CD4-positive, alpha-beta T cell treated with Interleukin-10 for 1 hour (primary cell): Measurements from ENCODE around the gene RIPOR1.
"Not testable (repeated sequence)": the region's sequence is repeated elsewhere in the genome, so short reads cannot be mapped to it uniquely, and the experiment has no call there.

ENCODE experiments used
- DNase-seq: peaks from one replicate; pipeline ENCODE4 v3.0.0-alpha.2; 2020

RIPOR1 gene

DNA sequence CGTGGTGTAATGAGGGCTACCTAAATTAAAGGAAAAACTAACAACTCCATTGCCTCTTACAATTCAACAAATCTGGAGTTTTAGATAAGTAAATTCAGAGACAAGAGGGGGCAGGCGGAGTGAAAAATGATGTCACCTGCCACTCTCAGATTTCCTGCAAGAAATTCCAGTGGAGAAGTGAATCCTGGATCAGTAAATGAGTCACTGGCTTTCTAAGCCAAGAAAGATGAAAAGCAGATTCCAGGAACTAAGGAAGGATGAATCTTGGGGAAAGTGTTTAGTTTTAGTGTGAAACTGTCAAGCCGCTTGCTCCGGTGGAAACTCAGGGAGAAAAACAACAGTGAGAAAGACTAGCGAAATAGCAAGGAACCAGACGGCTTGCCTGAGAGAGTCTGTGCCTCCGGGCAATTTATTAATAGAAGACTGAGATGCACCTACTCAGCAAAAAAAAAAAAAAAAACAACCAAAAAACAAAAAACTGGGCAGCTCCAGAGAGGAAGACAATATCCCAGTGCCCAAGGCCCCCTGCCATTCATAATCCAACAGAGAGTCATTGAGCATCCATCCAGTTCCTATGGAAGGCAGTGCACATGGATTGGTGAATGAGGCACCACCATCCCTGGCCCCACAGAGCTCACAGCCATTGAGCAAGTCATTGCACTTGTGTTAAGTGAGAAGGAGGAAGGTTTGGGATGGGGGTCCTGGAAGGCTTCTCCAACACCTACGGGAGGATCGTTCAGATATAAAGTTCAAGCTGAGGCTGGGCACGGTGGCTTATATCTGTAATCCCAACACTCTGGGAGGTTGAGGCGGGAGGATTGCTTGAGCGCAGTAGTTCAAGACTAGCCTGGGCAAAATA lies 12.1 kb upstream of the RIPOR1 start:
- DNase-seq = no peak

DNA sequence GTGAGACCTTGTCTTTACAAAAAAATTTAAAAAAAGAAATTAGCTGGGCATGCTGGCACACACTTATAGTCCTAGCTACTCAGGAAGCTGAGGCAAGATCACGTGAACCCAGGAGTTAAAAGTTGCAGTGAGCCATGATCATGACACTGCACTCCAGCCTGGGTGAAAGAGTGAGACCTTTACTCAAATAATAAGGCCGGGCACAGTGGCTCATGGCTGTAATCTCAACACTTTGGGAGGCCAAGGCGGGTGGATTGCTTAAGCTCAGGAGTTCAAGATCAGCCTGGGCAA lies 11.5 kb upstream of the RIPOR1 start:
- no peak for DNase-seq

DNA sequence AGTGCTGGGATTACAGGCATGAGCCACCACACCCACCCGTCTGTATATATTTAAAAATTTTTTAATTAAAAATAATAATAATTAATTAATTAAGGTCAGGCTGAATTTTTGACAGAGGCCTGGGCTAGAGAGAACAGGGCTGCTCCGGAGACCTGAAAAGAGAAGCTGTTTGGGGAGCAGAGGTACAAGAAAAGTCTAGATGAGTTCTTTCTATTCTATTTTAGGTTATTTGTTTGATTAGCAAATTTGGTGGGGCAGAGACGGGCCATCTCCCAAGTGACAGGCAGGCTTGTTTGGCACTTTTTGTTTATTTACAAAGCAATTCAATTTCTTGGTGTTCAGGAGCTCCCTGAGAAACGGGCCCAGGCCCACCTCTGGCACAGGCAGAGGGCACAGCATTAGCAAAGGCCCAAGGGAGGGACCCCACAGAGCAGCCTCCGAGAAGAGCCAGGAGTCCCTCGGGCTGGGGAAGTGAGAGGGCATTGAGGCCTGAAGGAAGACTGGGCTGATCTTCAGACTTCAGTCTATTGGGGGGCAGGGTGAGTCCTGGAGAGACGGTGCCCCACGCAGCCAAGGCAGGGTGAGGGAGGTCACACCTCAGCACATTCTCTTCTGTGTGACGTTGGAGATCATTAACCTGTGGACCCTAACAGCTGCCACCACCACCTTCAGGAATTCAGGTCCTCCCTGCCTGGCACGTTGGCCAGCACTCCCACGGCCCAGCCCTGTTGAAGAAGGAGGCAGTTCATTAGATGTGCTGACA lies 10.8 kb upstream of the RIPOR1 start:
- DNase-seq = no peak

DNA sequence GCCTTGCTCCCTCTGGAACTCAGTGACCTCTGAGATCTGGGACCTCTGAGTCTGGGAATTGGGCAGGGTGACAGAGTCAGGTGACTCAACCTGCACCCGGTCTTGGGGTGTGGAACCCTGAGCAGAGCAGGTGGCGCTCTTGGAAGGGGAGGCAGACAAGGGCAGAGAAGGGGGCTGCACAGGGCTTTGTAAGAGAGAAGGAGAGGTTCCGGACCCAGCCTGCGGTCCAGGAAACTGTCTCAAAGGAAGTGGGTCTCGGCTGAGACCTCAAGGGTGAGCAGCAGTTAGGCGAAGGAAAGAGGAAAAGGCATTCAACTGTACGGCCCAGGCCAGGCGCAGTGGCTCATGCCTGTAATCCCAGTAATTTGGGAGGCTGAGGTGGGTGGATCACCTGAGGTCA lies 10.0 kb upstream of the RIPOR1 start:
- no peak for DNase-seq

DNA sequence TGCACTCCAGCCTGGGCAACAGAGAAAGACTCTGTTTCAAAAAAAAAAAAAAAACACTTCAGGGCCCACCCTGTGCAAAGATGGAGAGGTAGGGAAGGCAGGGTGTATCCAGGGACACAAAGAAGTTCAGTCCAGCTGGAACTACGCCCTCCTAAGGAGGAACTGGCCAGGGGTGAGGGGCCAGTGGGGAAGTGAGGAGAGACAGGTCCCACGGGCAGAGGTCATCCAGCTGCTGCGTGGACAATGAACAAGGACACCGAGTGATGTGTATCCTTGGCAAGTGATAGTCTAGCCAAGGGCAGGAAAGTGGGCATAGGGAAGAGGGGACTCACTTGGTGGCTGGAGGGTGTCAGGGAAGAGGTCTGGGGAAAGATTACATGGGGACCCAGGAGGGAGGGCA lies 9.4 kb upstream of the RIPOR1 start:
- DNase-seq = no peak

DNA sequence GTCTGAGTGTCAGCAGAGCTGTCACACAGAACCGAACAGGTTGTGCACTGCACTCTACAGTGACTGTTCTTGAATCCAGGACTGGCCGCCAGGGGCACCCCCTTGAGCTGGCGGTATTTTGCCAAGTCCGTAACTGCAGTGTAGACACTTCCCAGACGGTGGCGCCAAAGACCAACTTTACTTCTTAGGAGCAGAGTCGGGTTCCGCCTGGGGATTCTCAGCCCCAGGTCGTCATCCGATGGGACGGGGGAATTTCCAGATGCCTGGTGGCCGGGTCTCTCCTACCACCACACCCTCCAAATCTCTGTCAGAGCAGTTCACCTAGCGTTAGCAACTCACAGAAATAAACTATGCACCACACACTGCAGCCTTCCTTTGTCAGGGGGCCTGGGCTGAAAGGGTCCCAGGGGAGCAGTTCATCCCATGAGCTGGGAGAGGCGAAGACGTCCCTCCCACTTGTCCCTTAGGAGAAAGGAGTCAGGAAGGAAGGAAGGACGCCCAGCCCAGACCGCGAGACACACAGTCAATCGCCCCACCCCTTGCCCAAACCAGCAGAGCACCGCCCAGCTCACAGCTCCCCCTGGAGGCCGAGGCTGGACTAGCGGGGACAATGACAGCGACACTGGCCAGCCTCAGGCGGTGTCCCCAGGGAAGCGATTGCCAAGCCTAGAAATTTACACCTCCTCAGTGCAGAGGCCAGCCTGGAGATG lies 7.4 kb upstream of the RIPOR1 start:
- DNase-seq = peak; percentile 98

DNA sequence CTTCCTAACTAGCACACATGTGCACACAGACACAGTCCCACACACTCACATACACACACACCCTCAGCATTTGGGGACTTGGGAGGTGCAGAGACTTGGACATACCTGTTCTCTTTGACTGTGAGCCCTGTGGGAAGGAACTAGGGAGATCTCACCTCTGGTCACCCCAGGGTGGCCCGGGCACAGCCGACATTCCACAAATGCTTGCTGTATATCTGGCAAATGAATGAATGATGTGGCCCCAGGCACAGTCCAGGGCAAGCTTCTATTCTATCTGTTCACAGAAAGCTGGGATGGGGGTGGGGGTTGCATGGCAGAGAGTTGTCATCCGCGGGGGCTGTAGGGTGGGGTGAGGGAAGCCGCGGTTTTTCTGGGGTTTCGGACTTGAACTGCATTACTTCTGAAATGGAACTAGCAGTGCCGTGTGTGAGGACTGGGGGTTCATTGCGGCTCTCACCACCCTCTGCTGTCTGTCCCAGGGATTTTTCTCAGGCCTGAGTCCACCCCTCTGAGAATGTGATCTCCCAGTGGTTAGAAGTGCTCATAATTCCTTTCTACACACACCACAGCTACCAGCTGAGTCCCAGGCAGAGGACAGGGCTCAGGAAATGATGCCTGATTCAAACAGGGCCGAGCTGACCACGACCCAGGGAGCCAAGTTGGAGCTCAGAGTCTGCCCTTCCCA lies 3.3 kb upstream of the RIPOR1 start:
- DNase-seq = no peak

DNA sequence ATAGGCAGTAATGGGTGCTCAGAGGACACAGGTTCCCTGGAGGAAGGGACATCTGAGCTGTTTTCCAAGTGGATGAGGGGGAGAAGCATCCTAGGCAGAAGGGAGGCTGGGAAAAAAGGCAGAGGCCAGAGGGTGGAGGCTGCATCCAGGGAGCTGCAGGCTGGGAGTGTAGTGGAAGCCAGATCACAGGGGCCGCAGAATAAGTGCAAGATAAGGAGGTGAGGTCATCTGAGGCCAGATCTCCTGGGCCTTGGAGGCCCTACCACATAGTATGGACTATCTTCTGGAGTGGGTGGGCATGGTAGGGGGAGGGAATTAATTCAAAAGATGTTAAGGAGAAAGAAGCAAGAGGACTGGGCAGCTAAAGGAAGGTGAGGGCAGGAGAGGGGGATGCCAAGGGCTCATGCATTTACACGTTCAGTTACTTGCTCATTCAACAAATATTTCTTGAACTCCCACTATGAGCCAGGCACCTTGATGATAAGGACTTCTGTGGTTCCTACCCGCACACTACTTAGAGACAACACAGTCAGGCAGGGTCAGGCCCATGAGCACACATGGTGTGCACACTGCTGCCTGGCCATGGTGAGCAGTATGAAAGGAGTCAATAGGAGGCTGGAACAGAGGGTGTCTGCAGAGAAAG lies 2.4 kb upstream of the RIPOR1 start:
- DNase-seq = no peak

DNA sequence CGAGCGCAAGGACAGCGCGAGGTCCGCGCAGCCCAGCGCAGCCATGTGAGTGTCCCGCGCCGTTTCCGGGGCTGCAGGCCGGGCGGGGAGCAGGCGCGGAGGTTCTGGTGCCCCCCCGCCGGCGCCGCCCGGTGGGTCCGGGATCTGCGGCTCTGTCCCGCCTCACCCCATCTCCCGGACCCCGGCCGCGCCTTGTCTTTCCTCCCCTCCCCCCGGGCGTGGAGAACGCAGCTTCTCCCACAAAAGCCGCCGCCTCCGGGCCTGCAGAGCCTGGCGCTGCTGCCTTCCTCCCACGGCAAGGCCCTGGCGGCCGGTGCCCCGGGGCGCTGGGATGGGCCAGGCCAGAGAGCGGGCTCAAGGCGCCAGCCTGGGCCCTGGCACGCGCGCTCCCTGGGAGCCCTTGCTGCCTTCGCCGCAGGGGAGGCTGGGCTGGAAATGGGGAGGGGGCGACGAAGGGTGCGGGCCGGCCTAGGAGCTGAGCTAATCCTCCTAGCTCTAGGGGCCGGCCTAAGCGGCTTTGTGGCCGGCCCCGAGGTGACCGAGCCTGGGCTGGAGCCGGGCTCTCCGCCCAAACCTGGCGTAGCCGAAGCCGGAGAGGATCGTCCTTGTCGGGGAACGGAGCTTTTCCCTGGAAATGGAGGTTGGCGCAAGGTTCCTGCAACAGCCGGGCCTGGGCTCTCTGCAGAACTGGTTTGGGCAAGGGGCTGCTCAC lies 397 bp downstream of the RIPOR1 start:
- DNase-seq = no peak

DNA sequence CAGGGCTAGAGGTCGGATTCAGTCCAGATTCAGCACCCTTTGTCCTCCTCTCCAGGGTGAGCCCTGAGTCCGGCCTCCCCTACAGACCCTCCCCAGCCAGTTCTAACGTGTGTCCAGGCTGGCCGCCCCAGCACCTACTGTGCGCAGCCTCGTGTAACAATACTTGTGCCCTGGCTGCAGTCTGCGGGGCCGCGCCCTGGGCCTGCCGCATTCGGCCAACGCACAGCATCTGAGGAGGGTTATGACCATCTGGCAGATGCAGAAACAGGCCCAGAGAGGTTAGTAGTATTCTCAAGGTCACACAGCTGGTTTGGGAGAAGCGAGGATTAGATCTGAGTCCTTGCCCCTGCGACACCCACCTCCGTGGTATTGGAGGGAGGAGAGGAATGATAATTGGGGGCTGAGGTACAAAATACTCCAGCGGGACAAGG lies 968 bp downstream of the RIPOR1 start:
- DNase-seq = no peak

DNA sequence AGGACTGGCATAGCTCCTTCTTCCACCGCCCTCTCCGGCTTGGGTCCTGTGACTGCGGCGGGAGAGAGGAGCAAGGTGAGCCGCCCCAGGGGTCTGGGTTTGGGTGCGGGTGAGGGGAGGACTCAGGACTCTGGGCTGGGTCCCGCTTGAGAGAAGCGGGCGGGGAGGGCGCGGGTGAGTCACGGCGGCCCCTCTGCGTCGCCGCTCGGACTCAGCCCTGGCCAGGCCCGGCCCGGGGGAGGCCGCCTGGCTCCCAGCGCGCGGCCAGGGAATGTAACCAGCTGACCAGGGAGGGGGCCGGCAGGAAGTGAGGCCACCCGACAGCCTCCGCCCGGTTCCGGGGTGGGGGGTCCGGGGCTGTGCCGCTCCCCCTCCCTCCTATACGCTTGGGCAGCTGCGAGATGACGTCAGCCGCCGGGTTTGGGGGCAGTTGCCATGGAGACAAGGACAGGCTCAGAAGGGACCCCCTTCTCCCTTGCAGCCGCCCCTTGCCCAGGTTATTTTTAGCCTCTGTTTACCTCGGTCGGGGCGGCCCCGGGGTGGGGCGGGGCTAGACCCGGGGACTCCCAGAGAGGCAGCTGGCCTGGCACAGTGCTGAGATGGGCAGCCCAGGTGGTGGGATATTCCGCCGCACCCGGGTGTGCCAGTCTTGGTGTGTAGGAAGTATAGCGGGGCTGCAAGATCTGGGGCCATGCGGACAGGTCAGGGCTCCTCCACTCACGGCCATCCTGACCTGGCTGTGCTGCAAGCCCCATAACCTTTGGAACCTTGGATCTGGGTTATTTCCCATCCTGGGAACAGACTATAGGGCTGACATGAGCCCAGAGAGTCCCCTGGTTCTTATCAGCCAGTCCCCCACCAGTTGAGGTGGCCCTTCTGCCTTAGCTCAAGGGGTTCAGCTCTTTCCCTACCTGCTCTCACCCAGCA lies 1.6 kb downstream of the RIPOR1 start:
- DNase-seq = peak; percentile 51

DNA sequence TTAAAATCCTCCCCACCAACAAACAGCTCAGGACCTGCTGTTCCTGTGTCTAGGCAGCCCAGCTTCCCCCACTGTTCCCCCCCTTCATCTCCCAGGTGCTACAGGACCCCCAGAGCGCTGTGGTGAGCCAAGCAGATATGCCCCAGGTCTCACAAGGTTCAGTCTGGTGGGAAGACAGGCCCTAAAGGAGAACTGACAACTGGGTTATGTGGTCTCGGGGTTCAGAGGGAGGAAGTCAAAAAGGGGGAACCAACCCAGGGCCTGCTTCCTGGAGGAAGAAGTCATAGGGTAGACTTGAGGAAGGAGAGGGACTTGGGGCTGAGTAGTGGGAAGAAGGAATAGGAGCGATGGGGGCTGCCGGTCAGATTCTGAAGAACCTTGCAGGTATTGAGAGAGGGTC lies 2.6 kb downstream of the RIPOR1 start:
- DNase-seq = no peak

DNA sequence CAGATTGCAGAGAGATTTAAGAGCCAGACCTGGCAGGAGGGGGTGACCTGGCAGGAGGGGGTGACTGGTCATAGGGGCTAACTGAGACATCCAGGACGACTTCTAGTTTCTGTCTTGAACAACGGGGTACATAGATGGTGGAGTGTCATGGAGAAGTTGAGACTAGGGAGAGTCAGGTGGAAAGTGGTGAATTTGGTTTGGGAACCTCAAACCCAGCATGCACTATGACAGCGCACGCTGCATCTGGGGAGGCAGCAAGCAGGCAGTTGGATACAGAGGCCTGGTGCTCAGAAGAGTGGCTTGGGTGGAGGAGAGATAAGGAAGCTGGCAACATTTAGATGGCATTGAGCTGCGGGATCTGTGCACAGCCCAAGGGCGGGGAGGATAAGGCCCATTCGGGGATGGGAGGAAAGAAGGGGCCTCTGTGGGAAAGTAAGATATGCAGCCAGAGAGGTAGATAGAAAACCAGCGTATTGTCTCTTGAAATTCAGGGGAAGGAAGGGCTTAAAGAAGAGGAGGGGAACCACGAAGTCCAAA lies 4.5 kb downstream of the RIPOR1 start:
- no peak for DNase-seq

DNA sequence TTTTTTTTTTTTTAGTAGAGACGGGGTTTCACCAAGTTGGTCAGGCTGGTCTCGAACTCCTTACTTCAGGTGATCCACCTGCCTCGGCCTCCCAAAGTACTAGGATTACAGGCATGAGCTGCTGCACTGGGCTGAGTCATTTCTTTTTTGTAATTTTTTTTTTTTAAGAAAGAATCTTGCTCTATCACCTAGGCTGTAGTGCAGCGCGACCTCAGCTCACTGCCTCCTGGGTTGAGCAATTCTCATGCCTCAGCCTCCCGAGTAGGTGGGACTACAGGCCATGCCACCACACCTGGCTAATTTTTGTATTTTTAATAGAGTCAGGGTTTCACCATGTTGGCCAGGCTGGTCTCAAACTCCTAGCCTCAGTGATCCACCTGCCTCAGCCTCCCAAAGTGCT lies 5.4 kb downstream of the RIPOR1 start:
- not testable (repeated sequence) for DNase-seq

DNA sequence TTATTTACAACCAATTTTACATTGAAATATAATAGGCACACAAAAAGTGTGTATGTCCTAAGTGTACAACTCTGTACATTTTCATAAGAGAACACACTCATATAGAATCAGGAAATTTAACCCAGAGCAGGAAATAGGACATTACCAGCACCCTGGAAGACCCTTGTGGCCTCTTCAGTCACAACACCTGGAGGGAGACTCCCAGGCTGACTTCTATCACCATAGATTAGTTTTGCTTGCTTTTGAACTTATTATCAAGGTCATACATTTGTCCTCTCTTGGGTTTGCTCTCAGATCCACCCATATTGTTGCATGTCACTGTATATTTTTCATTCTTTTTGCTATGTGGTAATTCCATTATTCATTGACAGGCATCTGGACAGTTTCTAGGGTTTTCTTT lies 5.8 kb downstream of the RIPOR1 start:
- no peak for DNase-seq

DNA sequence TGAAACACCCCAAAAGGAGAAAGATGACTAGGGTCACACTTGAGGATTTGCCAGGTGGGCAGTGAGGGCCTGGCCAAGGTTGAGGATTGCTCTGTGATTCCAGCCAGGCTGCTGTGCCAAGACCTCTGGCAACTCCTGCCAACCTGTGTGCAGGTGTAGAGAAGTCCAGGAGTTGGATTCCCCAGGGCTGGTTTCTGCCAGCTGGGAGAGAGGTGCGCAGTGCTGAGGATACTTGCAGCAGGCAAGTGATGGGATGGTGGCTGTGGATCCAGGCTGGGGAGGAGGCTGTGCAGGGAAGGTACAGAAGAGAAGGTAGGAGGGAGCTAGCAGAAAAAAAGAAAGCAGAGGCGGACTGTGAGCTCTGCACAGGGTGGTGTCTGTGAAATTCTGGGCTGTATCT lies 6.6 kb downstream of the RIPOR1 start:
- no peak for DNase-seq

DNA sequence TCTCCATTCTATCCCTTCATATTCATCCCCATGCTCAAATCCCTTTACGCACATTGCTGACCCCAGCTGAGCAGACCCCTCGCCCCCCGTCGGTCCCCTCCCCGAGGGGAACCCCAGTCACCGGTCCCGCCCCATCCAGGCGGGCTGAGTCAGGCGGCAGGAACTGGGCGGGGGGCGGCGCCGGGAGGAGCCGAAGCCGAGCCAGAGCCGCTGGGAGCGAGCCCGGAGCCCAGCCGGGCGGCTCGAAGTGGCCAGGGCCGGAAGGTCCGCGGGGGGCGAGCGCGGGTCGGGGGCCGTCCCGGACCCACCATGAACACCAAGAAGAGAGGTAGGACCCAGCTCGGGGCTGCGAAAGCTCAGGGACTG lies 8.6 kb downstream of the RIPOR1 start:
- DNase-seq = peak; percentile 62

DNA sequence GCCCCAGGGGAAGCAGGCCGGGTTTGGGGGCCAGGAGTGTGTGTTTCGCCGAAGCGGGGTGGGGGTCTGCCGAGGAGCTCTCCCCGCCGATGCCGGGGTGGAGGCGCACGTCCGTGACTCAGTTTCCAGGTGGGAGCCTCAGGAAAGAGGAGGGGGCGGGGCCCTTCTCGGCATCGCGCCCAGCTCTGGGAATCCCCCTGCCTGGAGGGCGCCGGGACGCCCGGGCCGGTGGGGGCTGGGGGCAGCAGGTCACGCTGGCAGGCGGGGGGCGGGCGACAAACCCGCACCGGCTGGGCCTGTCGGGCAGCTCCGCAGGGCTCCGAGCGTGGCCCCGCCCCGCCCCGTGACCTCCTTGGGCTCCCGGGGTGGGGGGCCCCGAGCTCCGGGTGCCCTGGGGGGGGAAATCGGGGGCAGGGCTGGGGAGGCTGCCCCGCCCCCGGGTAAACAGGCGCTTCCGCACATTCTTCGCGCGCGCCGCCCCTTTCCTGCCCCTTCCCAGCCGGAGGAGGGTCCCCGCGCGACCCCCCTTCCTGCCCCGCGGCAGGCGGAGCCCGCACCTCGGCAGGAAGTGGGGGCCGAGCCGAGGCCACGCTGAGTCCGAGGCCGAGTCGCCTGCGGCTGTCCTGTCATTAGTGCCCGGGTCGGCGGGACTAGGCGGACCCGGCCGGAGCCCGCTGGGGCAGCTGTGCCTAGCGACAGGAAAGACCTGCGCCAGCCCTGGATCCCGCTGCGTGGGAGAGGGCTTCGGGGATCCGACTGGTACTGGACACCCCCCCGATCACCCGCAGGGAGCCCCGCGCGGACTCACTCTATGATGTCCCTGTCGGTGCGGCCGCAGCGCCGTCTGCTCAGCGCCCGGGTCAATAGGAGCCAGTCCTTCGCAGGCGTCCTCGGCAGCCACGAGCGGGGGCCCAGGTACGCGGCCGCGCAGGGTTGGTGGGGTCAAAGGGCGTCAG lies 9.3 kb downstream of the RIPOR1 start:
- DNase-seq = peak; percentile 86

DNA sequence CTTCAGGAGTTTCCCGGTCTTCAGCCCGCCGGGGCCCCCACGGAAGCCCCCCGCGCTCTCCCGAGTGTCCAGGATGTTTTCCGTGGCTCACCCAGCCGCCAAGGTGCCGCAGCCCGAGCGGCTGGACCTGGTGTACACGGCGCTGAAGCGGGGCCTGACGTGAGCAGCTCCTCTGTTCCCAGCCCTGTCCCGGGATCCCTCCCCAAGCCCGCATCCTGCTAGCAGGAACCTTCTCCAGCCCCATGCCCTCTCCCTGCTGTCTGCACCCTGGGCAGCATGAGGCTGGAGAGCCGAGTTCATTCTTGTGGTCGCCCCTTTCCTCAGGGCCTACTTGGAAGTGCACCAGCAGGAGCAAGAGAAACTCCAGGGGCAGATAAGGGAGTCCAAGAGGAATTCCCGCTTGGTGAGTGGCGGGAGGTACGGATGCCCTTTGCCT lies 10.1 kb downstream of the RIPOR1 start:
- no peak for DNase-seq
